PC-9 (cell line): ENCODE results near the gene SLC9A3. TPM values are rescaled to one million over a fixed set of nuclear protein-coding genes. Genes with fewer than 3 reads are reported as not detected.

Experiments
- BruUV-seq: library from RNA; stranded (reverse); fragments of 400-500 nt; replicated peaks from 2 replicates; lab custom pipeline; 2021; lab: Mats Ljungman, UMichigan
- CTCF ChIA-PET: fragments of 300-600 bp; sonication (Branson Sonifier 250); formaldehyde crosslinking; loops from one replicate; lab custom pipeline; 2022; ENCODE audit warnings: antibody characterized with exemption; lab: Charles Lee
- POLR2A ChIA-PET: fragments of 300-600 bp; sonication (Branson Sonifier 250); formaldehyde crosslinking; loops from one replicate; lab custom pipeline; 2022; ENCODE audit warnings: antibody characterized with exemption; ENCODE audit not compliant: unreplicated experiment; lab: Charles Lee
- DNase-seq, 2 experiments: peaks; one replicate each; pipeline versions ENCODE4 v3.0.0 to v3.0.0-alpha.2; 2015 to 2022; ENCODE audit warnings: mixed read lengths in 1 of 2
- H2AFZ ChIP-seq: fragments of 200-600 bp; sonication (generic); 2 replicates; pipeline ENCODE4 v1.8.1; 2017; ENCODE audit warnings: antibody characterized with exemption
- H3F3A ChIP-seq: fragments of 200-600 bp; sonication (generic); 2 replicates; pipeline ENCODE4 v1.8.1; 2017; ENCODE audit warnings: antibody characterized with exemption, mild to moderate bottlenecking, low read depth; ENCODE audit not compliant: insufficient read depth
- H3K27ac ChIP-seq: fragments of 200-600 bp; sonication (generic); 2 replicates; pipeline ENCODE4 v1.6.1; 2016; ENCODE audit warnings: mixed run types
- H3K27me3 ChIP-seq: fragments of 200-600 bp; sonication (generic); 2 replicates; pipeline ENCODE4 v1.6.1; 2016; ENCODE audit warnings: low read depth, mixed run types; ENCODE audit not compliant: insufficient read depth
- H3K36me3 ChIP-seq: fragments of 200-600 bp; sonication (generic); 2 replicates; pipeline ENCODE4 v1.6.1; 2016; ENCODE audit warnings: low read depth, mixed run types
- H3K4me1 ChIP-seq: fragments of 200-600 bp; sonication (generic); replicated peaks from 2 replicates; pipeline ENCODE4 v1.6.1; 2016; ENCODE audit warnings: mixed run types; ENCODE audit not compliant: insufficient read depth
- H3K4me2 ChIP-seq: fragments of 200-600 bp; sonication (generic); 2 replicates; pipeline ENCODE4 v1.6.1; 2017; ENCODE audit warnings: mixed run types
- H3K4me3 ChIP-seq: fragments of 200-600 bp; sonication (generic); 2 replicates; pipeline ENCODE4 v1.6.1; 2016; ENCODE audit warnings: mixed run types
- H3K79me2 ChIP-seq: fragments of 200-600 bp; sonication (generic); 2 replicates; pipeline ENCODE4 v1.6.1; 2017; ENCODE audit warnings: low read depth, mixed run types
- H3K9me2 ChIP-seq: fragments of 200-600 bp; sonication (generic); 2 replicates; pipeline ENCODE4 v1.8.1; 2017; ENCODE audit warnings: mild to moderate bottlenecking; ENCODE audit not compliant: insufficient read depth
- H3K9me3 ChIP-seq: fragments of 200-600 bp; sonication (generic); 2 replicates; pipeline ENCODE4 v1.8.1; 2016; ENCODE audit warnings: low read depth; ENCODE audit not compliant: insufficient read depth
- H4K20me1 ChIP-seq: fragments of 200-600 bp; sonication (generic); 2 replicates; pipeline ENCODE4 v1.8.1; 2017; ENCODE audit not compliant: insufficient read depth
- CTCF ChIP-seq: fragments of 200-600 bp; sonication (generic); conservative IDR thresholded peaks from 2 replicates; pipeline ENCODE4 v1.6.1; 2017; ENCODE audit warnings: mixed run types, antibody characterized with exemption, mild to moderate bottlenecking, moderate library complexity
- EZH2 ChIP-seq: fragments of 200-600 bp; sonication (generic); IDR thresholded peaks from 2 replicates; pipeline ENCODE4 v1.8.0; 2017; ENCODE audit warnings: antibody characterized with exemption, low read depth
- intact Hi-C: fragments of 100-400 bp; cut with micrococcal nuclease; formaldehyde crosslinking; loops from one replicate; pipeline ENCODE4 v1.10.0; 2022; ENCODE audit not compliant: unreplicated experiment
- total RNA-seq: library from RNA; stranded (reverse); gene quantifications from 2 replicates; pipeline ENCODE4 v1.2.3, GENCODE V29; 2021

SLC9A3 gene
- total RNA-seq, 1 experiment from 2014 or later: 5.6 TPM

- H3K9me3 ChIP-seq: no peaks in the 10 kb centered on the region
- no peak overlapping the region for H3K4me3 ChIP-seq
- no peaks in the 10 kb centered on the region for H3F3A ChIP-seq
- TF ChIP-seq EZH2 (no peak; the same call in 1 of the 2 replicates), CTCF (no peak)
- H4K20me1 ChIP-seq: no peaks in the 10 kb centered on the region
- H3K36me3 ChIP-seq: no peaks in the 10 kb centered on the region
- H3K4me2 ChIP-seq: no peak overlapping the region
- H3K27me3 ChIP-seq: peaks cover 89% of the 10 kb centered on the region
- ChIA-PET CTCF (no interaction called here), POLR2A (no interaction called here)
- H2AFZ ChIP-seq: no peak overlapping the region
- no peak for DNase-seq
- H3K9me2 ChIP-seq: no peaks in the 10 kb centered on the region
- no TSS peak for BruUV-seq
- intact Hi-C loops: no loop called here
- H3K27ac ChIP-seq: no peak overlapping the region
- no peaks in the 10 kb centered on the region for H3K4me1 ChIP-seq
- H3K79me2 ChIP-seq: no peaks in the 10 kb centered on the region
These were observed 23.0 kb downstream of the SLC9A3 start for GRCh38 chr5:501105-501830.

GRCh38 chr5:500491-500890 is 23.8 kb downstream of the SLC9A3 start:
- Histone ChIP-seq H3K36me3 (no peaks in the 10 kb centered on the region), H3K27me3 (peaks cover 89% of the 10 kb centered on the region), H3K79me2 (no peaks in the 10 kb centered on the region), H3K4me1 (no peaks in the 10 kb centered on the region), H3K9me2 (no peaks in the 10 kb centered on the region), H3K4me2 (no peak overlapping the region), H2AFZ (no peak overlapping the region), H3K9me3 (no peaks in the 10 kb centered on the region), H4K20me1 (no peaks in the 10 kb centered on the region), H3K4me3 (no peak overlapping the region), H3K27ac (no peak overlapping the region), H3F3A (no peaks in the 10 kb centered on the region)
- no TSS peak for BruUV-seq
- TF ChIP-seq CTCF (no peak), EZH2 (no peak)
- ChIA-PET POLR2A (no interaction called here), CTCF (no interaction called here)
- no peak for DNase-seq
- intact Hi-C loops: no loop called here

GRCh38 chr5:499233-500209 is 24.7 kb downstream of the SLC9A3 start:
- no peaks in the 10 kb centered on the region for H3F3A ChIP-seq
- H3K36me3 ChIP-seq: no peaks in the 10 kb centered on the region
- TF ChIP-seq CTCF (no peak), EZH2 (no peak)
- intact Hi-C loops: no loop called here
- ChIA-PET CTCF (no interaction called here), POLR2A (no interaction called here)
- H3K9me2 ChIP-seq: no peaks in the 10 kb centered on the region
- no peak overlapping the region for H2AFZ ChIP-seq
- H4K20me1 ChIP-seq: no peaks in the 10 kb centered on the region
- H3K4me1 ChIP-seq: no peaks in the 10 kb centered on the region
- H3K27ac ChIP-seq: no peak overlapping the region
- no TSS peak for BruUV-seq
- H3K4me3 ChIP-seq: no peak overlapping the region
- H3K9me3 ChIP-seq: no peaks in the 10 kb centered on the region
- H3K4me2 ChIP-seq: no peak overlapping the region
- H3K79me2 ChIP-seq: no peaks in the 10 kb centered on the region
- peaks cover 91% of the 10 kb centered on the region for H3K27me3 ChIP-seq
- DNase-seq: no peak
